Measurements from ENCODE around the gene NOD1. TPM values are rescaled to one million over a fixed set of nuclear protein-coding genes. Genes with fewer than 3 reads are reported as not detected.
"Not testable (repeated sequence)": the region's sequence is repeated elsewhere in the genome, so short reads cannot be mapped to it uniquely, and the experiment has no call there.

The NOD1 gene
- total RNA-seq, 1 donor from 2014 or later, result 32.7 TPM

DNA sequence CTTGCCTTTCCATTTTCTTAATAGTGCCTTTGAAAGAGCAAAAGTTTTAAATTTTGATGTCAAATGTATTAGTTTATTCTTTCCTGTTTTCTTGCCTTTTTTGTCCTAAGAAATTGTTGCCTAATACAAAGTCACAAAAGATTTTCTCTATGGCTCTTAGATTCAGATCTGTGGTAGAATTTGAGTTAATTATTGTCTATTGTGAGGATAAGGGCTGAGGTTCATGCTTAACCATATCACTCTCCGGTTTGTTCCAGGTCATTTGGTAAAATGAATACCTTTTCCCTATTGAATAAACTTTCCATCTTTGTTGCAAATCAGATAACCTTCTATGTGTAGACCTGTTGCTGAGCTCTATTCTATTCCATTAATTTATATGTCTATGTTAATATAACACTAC is 96.0 kb downstream of the NOD1 start:
- no peak for DNase-seq (ENCODE audit: low spot score)
- Mint-ChIP-seq H3K4me1 (ENCODE audit: unreplicated experiment) (peaks cover 5% of the 10 kb centered on the region), H3K27me3 (ENCODE audit: unreplicated experiment) (peaks cover 2% of the 10 kb centered on the region), H3K9me3 (ENCODE audit: unreplicated experiment) (no peaks in the 10 kb centered on the region), H3K36me3 (ENCODE audit: low read depth, unreplicated experiment) (no peaks in the 10 kb centered on the region), H3K27ac (ENCODE audit: unreplicated experiment) (no peak overlapping the region), H3K4me3 (ENCODE audit: unreplicated experiment) (no peak overlapping the region)
- TF ChIP-seq CTCF (IDR thresholded peaks at IDR 0.05; ENCODE audit: unreplicated experiment), result no peak

- H3K27me3 Mint-ChIP-seq (ENCODE audit: unreplicated experiment); H3K9me3 Mint-ChIP-seq (ENCODE audit: unreplicated experiment); H3K4me1 Mint-ChIP-seq (ENCODE audit: unreplicated experiment); H3K4me3 Mint-ChIP-seq (ENCODE audit: unreplicated experiment); H3K27ac Mint-ChIP-seq (ENCODE audit: unreplicated experiment); DNase-seq (ENCODE audit: low spot score); H3K36me3 Mint-ChIP-seq (ENCODE audit: low read depth, unreplicated experiment): not testable (repeated sequence)
Observed at GRCh38 chr7:30380824-30381223, 97.8 kb downstream of the NOD1 start.

DNA sequence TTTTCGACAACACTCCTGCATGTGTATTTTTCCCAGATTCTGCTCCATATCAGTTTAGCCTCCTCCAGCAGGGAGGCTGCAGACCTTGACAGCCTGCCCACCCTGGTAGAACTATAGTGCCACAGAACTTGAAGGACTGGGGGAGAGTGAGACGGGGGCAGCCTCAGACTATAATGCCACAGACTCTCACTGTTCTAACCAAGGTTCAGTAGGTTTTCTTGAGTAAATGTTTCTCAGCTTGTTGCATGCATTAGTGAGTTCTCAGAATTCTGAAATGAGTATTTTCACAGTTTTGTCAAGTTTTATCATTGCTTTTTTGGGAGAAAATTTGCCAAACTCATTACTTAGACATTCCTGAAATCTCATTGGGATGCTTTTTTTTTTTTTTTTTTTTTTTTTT is 98.3 kb downstream of the NOD1 start:
- TF ChIP-seq CTCF (IDR thresholded peaks at IDR 0.05; ENCODE audit: unreplicated experiment), result no peak

GRCh38 chr7:30379741-30380140 is 98.8 kb downstream of the NOD1 start:
- no peak for DNase-seq (ENCODE audit: low spot score)
- peaks cover 3% of the 10 kb centered on the region for H3K27me3 Mint-ChIP-seq (ENCODE audit: unreplicated experiment)
- no peaks in the 10 kb centered on the region for H3K9me3 Mint-ChIP-seq (ENCODE audit: unreplicated experiment)
- H3K4me1 Mint-ChIP-seq (ENCODE audit: unreplicated experiment), result no peaks in the 10 kb centered on the region
- no peak overlapping the region for H3K4me3 Mint-ChIP-seq (ENCODE audit: unreplicated experiment)
- TF ChIP-seq CTCF (IDR thresholded peaks at IDR 0.05; ENCODE audit: unreplicated experiment), result no peak
- no peaks in the 10 kb centered on the region for H3K36me3 Mint-ChIP-seq (ENCODE audit: low read depth, unreplicated experiment)
- no peak overlapping the region for H3K27ac Mint-ChIP-seq (ENCODE audit: unreplicated experiment)

More for the DNA sequence above, 98.3 kb downstream of the NOD1 start:
- no peak for DNase-seq (ENCODE audit: low spot score)
- Mint-ChIP-seq H3K4me1 (ENCODE audit: unreplicated experiment) (no peaks in the 10 kb centered on the region), H3K4me3 (ENCODE audit: unreplicated experiment) (no peak overlapping the region), H3K27me3 (ENCODE audit: unreplicated experiment) (peaks cover 3% of the 10 kb centered on the region), H3K27ac (ENCODE audit: unreplicated experiment) (no peak overlapping the region), H3K9me3 (ENCODE audit: unreplicated experiment) (no peaks in the 10 kb centered on the region), H3K36me3 (ENCODE audit: low read depth, unreplicated experiment) (no peaks in the 10 kb centered on the region)

GRCh38 chr7:30379131-30379530 is 99.5 kb downstream of the NOD1 start:
- no peaks in the 10 kb centered on the region for H3K9me3 Mint-ChIP-seq (ENCODE audit: unreplicated experiment)
- H3K27me3 Mint-ChIP-seq (ENCODE audit: unreplicated experiment), result peaks cover 3% of the 10 kb centered on the region
- no peak overlapping the region for H3K4me3 Mint-ChIP-seq (ENCODE audit: unreplicated experiment)
- no peak for TF ChIP-seq CTCF (IDR thresholded peaks at IDR 0.05; ENCODE audit: unreplicated experiment)
- H3K4me1 Mint-ChIP-seq (ENCODE audit: unreplicated experiment), result no peaks in the 10 kb centered on the region
- no peaks in the 10 kb centered on the region for H3K36me3 Mint-ChIP-seq (ENCODE audit: low read depth, unreplicated experiment)
- no peak overlapping the region for H3K27ac Mint-ChIP-seq (ENCODE audit: unreplicated experiment)
- no peak for DNase-seq (ENCODE audit: low spot score)

DNA sequence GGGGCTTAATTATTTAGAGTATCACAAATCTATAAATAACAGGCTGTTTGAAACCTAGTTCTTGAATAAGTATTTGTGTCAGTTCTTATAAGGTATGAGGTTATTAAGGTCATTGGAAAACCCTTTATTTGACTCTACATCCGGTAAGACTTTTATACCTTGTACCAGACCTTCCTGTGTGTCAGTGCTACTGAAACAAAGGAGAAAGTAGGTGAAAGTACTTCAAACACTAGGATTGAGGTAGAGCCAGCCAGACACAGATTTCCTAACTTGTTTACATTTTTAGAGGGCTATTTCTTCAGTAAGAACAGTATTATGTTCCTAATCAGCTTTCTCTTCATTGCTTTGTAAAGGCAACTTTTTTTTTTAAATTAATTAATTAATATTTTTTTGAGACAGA is 100.3 kb downstream of the NOD1 start:
- Mint-ChIP-seq H3K36me3 (ENCODE audit: low read depth, unreplicated experiment) (no peaks in the 10 kb centered on the region), H3K27ac (ENCODE audit: unreplicated experiment) (no peak overlapping the region), H3K9me3 (ENCODE audit: unreplicated experiment) (no peaks in the 10 kb centered on the region), H3K4me1 (ENCODE audit: unreplicated experiment) (no peaks in the 10 kb centered on the region), H3K4me3 (ENCODE audit: unreplicated experiment) (no peak overlapping the region), H3K27me3 (ENCODE audit: unreplicated experiment) (peaks cover 3% of the 10 kb centered on the region)
- no peak for TF ChIP-seq CTCF (IDR thresholded peaks at IDR 0.05; ENCODE audit: unreplicated experiment)
- DNase-seq (ENCODE audit: low spot score), result no peak
